Measurements from ENCODE around the gene FEM1A.

DNA sequence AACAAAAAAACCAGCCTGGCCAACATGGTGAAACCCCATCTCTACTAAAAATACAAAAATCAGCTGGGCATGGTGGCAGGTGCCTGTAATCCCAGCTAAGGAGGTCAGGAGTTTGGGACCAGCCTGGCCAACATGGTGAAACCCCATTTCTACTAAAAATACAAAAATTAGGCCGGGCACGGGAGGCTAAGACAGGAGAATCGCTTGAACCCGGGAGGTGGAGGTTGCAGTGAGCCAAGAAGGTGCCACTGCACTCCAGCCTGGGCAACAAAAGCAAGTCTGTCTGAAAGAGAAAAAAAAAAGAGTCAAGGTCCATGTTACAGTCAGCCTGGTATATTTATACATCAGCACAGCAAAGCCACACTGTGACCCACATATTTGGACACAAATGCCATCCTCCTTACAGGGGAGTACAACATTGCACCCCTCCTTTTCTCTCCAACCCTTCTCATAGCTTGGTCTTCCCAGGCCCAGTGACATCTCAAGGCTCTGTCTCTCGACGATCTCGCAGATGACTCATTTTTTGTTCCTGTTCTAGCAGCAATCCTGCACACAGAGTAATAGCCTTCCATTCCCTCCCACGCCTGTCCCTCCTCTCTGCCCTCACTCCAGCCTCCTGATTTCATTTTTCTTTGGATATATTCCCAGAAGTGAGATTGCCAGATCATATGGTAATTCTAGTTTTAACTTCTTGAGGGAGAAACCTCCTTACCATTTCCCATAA is 46.9 kb upstream of the FEM1A start:
- TF ChIP-seq EZH2phosphoT487 (IDR thresholded peaks at IDR 0.05; ENCODE audit: insufficient read depth, low read depth) = no peak
- TF ChIP-seq EZH2 (IDR thresholded peaks at IDR 0.05; ENCODE audit: insufficient read depth, poor library complexity, severe bottlenecking) = no peak
